ENCODE measurements around the gene CNTRL. TPM values are rescaled to one million over a fixed set of nuclear protein-coding genes. Genes with fewer than 3 reads are reported as not detected.

Gene CNTRL, protein sequence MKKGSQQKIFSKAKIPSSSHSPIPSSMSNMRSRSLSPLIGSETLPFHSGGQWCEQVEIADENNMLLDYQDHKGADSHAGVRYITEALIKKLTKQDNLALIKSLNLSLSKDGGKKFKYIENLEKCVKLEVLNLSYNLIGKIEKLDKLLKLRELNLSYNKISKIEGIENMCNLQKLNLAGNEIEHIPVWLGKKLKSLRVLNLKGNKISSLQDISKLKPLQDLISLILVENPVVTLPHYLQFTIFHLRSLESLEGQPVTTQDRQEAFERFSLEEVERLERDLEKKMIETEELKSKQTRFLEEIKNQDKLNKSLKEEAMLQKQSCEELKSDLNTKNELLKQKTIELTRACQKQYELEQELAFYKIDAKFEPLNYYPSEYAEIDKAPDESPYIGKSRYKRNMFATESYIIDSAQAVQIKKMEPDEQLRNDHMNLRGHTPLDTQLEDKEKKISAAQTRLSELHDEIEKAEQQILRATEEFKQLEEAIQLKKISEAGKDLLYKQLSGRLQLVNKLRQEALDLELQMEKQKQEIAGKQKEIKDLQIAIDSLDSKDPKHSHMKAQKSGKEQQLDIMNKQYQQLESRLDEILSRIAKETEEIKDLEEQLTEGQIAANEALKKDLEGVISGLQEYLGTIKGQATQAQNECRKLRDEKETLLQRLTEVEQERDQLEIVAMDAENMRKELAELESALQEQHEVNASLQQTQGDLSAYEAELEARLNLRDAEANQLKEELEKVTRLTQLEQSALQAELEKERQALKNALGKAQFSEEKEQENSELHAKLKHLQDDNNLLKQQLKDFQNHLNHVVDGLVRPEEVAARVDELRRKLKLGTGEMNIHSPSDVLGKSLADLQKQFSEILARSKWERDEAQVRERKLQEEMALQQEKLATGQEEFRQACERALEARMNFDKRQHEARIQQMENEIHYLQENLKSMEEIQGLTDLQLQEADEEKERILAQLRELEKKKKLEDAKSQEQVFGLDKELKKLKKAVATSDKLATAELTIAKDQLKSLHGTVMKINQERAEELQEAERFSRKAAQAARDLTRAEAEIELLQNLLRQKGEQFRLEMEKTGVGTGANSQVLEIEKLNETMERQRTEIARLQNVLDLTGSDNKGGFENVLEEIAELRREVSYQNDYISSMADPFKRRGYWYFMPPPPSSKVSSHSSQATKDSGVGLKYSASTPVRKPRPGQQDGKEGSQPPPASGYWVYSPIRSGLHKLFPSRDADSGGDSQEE (N-terminal part only)
- 2.7 TPM for polyA plus RNA-seq (2012; ENCODE audit: insufficient read length, low read depth)

DNA sequence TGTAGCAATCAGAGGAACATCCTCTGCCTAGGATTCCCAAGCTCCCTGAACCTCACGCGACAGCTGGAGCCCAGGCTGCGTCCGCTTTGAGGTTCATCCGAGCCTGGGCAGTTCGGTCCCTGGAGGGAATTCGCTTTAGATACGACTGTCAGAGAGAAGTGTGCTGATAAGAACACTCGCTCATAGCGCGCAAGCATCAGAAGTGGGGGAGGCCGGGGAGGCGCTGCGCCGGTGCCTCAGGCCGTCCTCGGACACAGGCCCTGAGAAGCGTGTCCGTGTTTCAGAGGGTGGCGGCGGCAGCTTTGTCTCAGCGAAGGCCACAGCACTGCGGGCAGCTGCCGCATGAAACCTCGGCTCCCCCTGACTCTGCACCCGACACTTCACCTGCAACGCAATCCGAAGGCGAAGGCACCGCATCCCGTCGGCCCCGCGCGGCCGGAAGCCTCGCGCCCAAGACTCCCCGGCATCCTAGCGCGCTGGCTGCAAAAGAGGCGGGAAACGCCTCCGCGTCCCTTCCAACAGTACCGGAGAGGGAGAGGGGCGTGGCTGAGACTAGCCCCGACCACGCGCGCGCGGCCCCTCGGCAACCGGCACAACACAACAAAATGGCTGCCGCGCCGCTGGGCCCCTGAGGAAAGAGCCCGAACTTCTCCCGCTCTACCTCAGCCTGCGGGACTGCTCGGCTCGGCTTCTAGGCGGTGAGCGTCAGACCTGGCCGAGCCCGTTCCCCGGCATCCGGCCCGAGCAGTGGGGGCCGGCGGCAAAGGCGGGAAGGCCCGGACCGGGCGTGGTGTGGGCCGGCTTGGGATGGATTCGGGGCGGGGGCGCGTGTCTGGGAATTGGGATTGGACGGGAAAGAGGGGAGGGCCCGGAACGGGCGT, at the start of gene CNTRL:
Gene CNTRL, plus strand, starts transcription at position 586 of the 881 bp plus-strand sequence. CDS start 13,372 bp downstream, outside the sequence.
- TF ChIP-seq POLR2AphosphoS5 (IDR thresholded peaks at IDR 0.05; ENCODE audit: low read depth, low read length) (peak; percentile 39; the same call in 1 of the 2 replicates), TAF1 (IDR thresholded peaks at IDR 0.05; ENCODE audit: borderline replicate concordance, insufficient read depth, low read length) (0 out of 2 replicates have a peak, but pooled peaks have one; percentile 37), SIN3A (IDR thresholded peaks at IDR 0.05; ENCODE audit: borderline replicate concordance, insufficient read depth, low read length) (no peak; the same call in 1 of the 2 replicates), FOXP2 (optimal IDR thresholded peaks at IDR 0.05; ENCODE audit: borderline replicate concordance, extremely low read depth, extremely low read length, insufficient read depth) (peak; percentile 89)
- TF ChIP-seq, protein P1, sequence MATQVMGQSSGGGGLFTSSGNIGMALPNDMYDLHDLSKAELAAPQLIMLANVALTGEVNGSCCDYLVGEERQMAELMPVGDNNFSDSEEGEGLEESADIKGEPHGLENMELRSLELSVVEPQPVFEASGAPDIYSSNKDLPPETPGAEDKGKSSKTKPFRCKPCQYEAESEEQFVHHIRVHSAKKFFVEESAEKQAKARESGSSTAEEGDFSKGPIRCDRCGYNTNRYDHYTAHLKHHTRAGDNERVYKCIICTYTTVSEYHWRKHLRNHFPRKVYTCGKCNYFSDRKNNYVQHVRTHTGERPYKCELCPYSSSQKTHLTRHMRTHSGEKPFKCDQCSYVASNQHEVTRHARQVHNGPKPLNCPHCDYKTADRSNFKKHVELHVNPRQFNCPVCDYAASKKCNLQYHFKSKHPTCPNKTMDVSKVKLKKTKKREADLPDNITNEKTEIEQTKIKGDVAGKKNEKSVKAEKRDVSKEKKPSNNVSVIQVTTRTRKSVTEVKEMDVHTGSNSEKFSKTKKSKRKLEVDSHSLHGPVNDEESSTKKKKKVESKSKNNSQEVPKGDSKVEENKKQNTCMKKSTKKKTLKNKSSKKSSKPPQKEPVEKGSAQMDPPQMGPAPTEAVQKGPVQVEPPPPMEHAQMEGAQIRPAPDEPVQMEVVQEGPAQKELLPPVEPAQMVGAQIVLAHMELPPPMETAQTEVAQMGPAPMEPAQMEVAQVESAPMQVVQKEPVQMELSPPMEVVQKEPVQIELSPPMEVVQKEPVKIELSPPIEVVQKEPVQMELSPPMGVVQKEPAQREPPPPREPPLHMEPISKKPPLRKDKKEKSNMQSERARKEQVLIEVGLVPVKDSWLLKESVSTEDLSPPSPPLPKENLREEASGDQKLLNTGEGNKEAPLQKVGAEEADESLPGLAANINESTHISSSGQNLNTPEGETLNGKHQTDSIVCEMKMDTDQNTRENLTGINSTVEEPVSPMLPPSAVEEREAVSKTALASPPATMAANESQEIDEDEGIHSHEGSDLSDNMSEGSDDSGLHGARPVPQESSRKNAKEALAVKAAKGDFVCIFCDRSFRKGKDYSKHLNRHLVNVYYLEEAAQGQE (IDR thresholded peaks at IDR 0.05; ENCODE audit: insufficient read depth in 1 of 2, low read depth in 2 of 2, low read length in 2 of 2), result no peak

DNA sequence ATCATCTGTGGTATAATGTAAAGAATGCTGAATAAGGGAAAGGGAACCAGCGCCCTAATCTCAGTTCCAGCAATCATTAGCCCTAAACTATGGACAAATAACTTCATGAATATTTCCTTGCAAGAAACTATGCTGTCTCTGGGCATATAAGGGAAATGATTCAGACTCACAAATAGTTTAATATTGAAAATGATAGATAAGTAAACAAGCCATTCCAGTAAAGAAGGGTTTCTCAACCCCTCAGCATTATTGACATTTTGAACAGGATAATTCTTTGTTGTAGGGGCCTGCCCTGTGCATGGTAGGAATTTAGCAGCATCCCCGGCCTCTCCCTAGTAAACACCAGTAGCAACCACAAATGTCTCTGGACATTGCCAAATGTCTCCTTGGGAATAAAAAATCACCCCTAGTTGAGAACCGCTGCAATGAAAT, 48.5 kb upstream of the CNTRL start:
- no peak for TF ChIP-seq POLR2AphosphoS5 (IDR thresholded peaks at IDR 0.05; ENCODE audit: low read depth, low read length)
- TF ChIP-seq TAF1 (IDR thresholded peaks at IDR 0.05; ENCODE audit: borderline replicate concordance, insufficient read depth, low read length), result no peak
- TF ChIP-seq FOXP2 (optimal IDR thresholded peaks at IDR 0.05; ENCODE audit: borderline replicate concordance, extremely low read depth, extremely low read length, insufficient read depth), result no peak
- TF ChIP-seq, protein P1 (IDR thresholded peaks at IDR 0.05; ENCODE audit: insufficient read depth in 1 of 2, low read depth in 2 of 2, low read length in 2 of 2), result no peak
- TF ChIP-seq SIN3A (IDR thresholded peaks at IDR 0.05; ENCODE audit: borderline replicate concordance, insufficient read depth, low read length), result no peak

DNA sequence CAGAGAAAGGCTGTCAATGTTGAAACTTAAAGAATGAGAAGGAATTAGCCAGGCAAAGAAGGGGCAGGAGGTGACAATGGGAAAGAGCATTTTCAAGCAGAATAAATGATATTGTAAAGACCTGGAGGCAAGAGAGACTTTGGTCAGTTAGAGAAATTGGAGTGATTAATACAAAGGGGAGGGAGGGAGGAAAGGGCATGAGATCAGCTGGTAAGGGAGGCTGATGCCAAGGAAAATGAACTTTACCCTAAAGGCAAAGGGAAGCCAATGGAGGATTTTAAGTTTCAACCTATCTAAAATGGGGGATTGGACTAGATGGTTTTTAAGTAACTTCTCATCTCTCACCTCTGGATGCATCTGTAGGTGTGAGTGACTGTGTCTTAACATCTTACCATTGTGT, 48.0 kb upstream of the CNTRL start:
- no peak for TF ChIP-seq POLR2AphosphoS5 (IDR thresholded peaks at IDR 0.05; ENCODE audit: low read depth, low read length)
- TF ChIP-seq FOXP2 (optimal IDR thresholded peaks at IDR 0.05; ENCODE audit: borderline replicate concordance, extremely low read depth, extremely low read length, insufficient read depth), result no peak
- TF ChIP-seq, protein P1 (IDR thresholded peaks at IDR 0.05; ENCODE audit: insufficient read depth in 1 of 2, low read depth in 2 of 2, low read length in 2 of 2), result no peak
- TF ChIP-seq SIN3A (IDR thresholded peaks at IDR 0.05; ENCODE audit: borderline replicate concordance, insufficient read depth, low read length), result no peak
- TF ChIP-seq TAF1 (IDR thresholded peaks at IDR 0.05; ENCODE audit: borderline replicate concordance, insufficient read depth, low read length), result no peak

DNA sequence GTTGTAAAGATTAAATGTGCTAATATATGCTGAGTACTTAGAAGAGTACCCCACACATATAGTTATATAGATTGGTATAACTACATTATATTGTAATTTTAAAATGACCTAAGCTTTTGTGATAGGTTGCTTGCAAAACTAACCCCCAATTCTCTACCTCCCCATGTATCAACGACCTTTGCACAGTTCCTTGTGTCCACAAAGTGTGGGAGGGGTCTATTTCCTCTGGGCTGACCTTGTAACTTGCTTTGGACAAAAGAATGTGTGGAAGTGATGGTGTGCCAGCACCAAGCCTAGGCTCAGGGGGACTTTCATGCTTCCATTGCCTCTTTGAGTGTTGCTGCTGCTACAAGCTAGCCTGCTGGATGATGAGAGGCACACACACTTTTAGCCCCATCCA, 45.3 kb upstream of the CNTRL start:
- TF ChIP-seq POLR2AphosphoS5 (IDR thresholded peaks at IDR 0.05; ENCODE audit: low read depth, low read length), result no peak
- TF ChIP-seq SIN3A (IDR thresholded peaks at IDR 0.05; ENCODE audit: borderline replicate concordance, insufficient read depth, low read length), result no peak
- TF ChIP-seq TAF1 (IDR thresholded peaks at IDR 0.05; ENCODE audit: borderline replicate concordance, insufficient read depth, low read length), result no peak
- no peak for TF ChIP-seq FOXP2 (optimal IDR thresholded peaks at IDR 0.05; ENCODE audit: borderline replicate concordance, extremely low read depth, extremely low read length, insufficient read depth)
- TF ChIP-seq, protein P1 (IDR thresholded peaks at IDR 0.05; ENCODE audit: insufficient read depth in 1 of 2, low read depth in 2 of 2, low read length in 2 of 2), result no peak
